ENCODE measurements around the gene MYOZ1. TPM values are rescaled to one million over a fixed set of nuclear protein-coding genes. Genes with fewer than 3 reads are reported as not detected.
A peak's percentile ranks its signal among the peaks of the same experiment; 100 is the strongest.

Gene MYOZ1
- total and polyA plus RNA-seq, 2 donors (not counting 3 experiments of a cell fraction or from before 2014, with no cell fraction given) = not detected

DNA sequence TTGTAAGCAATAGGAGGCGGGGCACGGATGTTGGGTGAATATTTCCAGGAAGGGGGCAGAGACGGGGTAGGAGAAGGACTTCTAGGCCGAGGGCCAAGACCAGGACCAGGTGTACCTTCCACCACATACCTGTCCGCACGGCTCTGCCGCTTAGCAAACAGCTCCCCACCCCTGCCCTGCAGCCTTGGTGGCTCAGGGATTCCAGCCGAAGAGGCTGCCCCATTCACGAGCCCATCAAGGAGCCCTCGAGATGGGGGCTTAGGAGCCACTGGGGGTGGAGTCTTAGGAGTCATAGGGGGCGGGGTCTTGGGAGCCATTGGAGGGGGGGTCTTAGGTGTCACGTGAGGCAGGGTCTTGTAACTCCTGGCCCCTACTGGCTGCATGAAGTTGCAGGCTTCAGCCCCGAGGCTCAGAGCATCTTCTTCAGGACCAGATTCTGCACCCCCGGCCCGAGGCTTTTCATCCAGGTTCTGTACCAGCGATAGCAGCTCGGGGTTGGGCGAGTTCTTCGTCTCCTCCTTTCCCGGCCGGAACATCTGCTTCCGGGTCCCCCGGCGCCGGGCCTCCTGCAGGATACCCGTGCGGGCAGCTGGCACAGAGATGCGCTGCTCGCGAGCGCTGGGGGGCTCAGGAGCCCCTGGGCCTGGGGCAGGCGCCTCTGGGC lies 6.1 kb upstream of the MYOZ1 start:
- no peaks in the 10 kb centered on the region for H3K79me2 ChIP-seq (ENCODE audit: control insufficient read depth, insufficient read depth, low read length)
- BruUV-seq (replicated peaks) = no TSS peak
- CTCF ChIA-PET = interaction anchor here (0.9 to 6.5 kb wide), 4 partner anchors 10 to 384 kb away, joined by 3 to 127 read pairs (median 5); no protein-coding TSS in a partner anchor

DNA sequence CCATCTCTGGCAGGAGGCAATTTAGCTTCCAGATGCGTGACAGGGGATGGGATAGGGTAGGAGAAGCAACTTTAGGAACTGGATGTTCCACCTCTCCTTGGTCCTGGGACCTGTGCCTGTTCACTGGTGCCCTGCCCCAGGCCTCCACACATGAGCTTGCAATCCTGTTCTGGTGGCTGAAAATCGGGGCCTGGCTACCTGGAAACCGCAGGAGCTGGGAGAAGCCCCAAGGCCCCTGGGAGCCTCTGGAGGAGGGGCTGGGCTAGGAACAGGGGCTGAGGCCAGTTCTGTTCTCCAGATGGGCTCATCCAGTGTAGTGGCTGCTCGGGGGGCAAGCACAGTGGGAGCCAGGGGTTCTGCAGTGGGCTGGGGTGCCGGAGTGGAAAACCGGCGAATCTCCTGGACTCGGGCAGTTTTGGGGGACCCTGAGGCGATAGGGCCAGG lies 5.3 kb upstream of the MYOZ1 start:
- peaks cover 0 to 10% of the 10 kb centered on the region in 2 experiments for H3K27me3 ChIP-seq (ENCODE audit: control insufficient read depth in 2 of 2, insufficient read depth in 2 of 2, low read length in 2 of 2)
- no peaks in the 10 kb centered on the region for H3K9me3 ChIP-seq (replicated peaks; ENCODE audit: control insufficient read depth, insufficient read depth, low read length)
- dilution Hi-C loops (cut with MboI; ENCODE audit: extremely low pct_ligation_motif_present, low sequenced_read_pairs) (no loop called here), intact Hi-C loops (cut with micrococcal nuclease) (no loop called here)
- H2AFZ ChIP-seq (ENCODE audit: low read depth, low read length) = no peak overlapping the region
- no peaks in the 10 kb centered on the region for H3K9me1 ChIP-seq (replicated peaks; ENCODE audit: control insufficient read depth, extremely low read depth, insufficient read depth, low read length)
- H3K4me2 ChIP-seq (ENCODE audit: insufficient read depth, low read length) = no peak overlapping the region
- no peak overlapping the region for H3K27ac ChIP-seq (ENCODE audit: insufficient read depth, low read depth, low read length)
- no TSS peak for BruUV-seq (replicated peaks)
- FAIRE-seq = no peak
- no peak overlapping the region for H3K4me3 ChIP-seq (replicated peaks in 1 of 3; ENCODE audit: insufficient read depth in 1 of 3, low read depth in 1 of 3, low read length in 3 of 3)
- ChIA-PET CTCF (interaction anchor here (1.3 to 6.5 kb wide), 2 partner anchors 11 to 117 kb away, joined by 3 to 127 read pairs; no protein-coding TSS in a partner anchor), POLR2A (interaction anchor here (0.6 kb wide), 1 partner anchor 10 kb away, joined by 6 read pairs; no protein-coding TSS in a partner anchor)
- peaks cover 2% of the 10 kb centered on the region for H3K4me1 ChIP-seq (ENCODE audit: control insufficient read depth, extremely low read depth, insufficient read depth, low read length)
- no peak for DNase-seq (ENCODE audit: low read depth, low spot score)
- no peaks in the 10 kb centered on the region for H3K36me3 ChIP-seq (ENCODE audit: control insufficient read depth in 2 of 2, extremely low read depth in 1 of 2, insufficient read depth in 2 of 2, low read length in 2 of 2)
- TF ChIP-seq EZH2 (IDR thresholded peaks at IDR 0.05; ENCODE audit: borderline replicate concordance, low read depth, low read length, severe bottlenecking) = no peak
- no peak for TF ChIP-seq POLR2AphosphoS5 (IDR thresholded peaks at IDR 0.05; ENCODE audit: insufficient read depth, low read depth, low read length)
- TF ChIP-seq GATA2 (IDR thresholded peaks at IDR 0.05; ENCODE audit: insufficient read depth, insufficient read length, low read depth, low read length) = no peak
- TF ChIP-seq POLR2A (IDR thresholded peaks at IDR 0.05; ENCODE audit: low read depth, low read length) = no peak
- no peak for TF ChIP-seq FOS (IDR thresholded peaks at IDR 0.05; ENCODE audit: borderline replicate concordance, insufficient read depth, low read length)
- TF ChIP-seq JUN (IDR thresholded peaks at IDR 0.05; ENCODE audit: borderline replicate concordance, insufficient read depth, insufficient read length, low read depth) = no peak
- no peak for TF ChIP-seq MYC (IDR thresholded peaks at IDR 0.05; ENCODE audit: low read depth, low read length)
- TF ChIP-seq CTCF (IDR thresholded peaks at IDR 0.05; ENCODE audit: extremely low read depth in 1 of 2, insufficient read depth in 1 of 2, low read depth in 1 of 2, low read length in 2 of 2) = no peak
- no peak for TF ChIP-seq MAX (IDR thresholded peaks at IDR 0.05; ENCODE audit: insufficient read depth, insufficient read length)
- no peak overlapping the region for H3K9ac ChIP-seq (replicated peaks; ENCODE audit: extremely low read depth, insufficient read depth, low read length)
- H3K79me2 ChIP-seq (ENCODE audit: control insufficient read depth, insufficient read depth, low read length) = no peaks in the 10 kb centered on the region
- H4K20me1 ChIP-seq (replicated peaks; ENCODE audit: control insufficient read depth, extremely low read depth, insufficient read depth, low read length) = no peaks in the 10 kb centered on the region

More for the DNA sequence above, 6.1 kb upstream of the MYOZ1 start:
- Histone ChIP-seq H3K36me3 (ENCODE audit: control insufficient read depth in 2 of 2, extremely low read depth in 1 of 2, insufficient read depth in 2 of 2, low read length in 2 of 2) (no peaks in the 10 kb centered on the region), H3K9me3 (replicated peaks; ENCODE audit: control insufficient read depth, insufficient read depth, low read length) (no peaks in the 10 kb centered on the region), H3K4me3 (replicated peaks in 1 of 3; ENCODE audit: insufficient read depth in 1 of 3, low read depth in 1 of 3, low read length in 3 of 3) (peak overlapping the region; percentile 25 to 45 (median 26)), H4K20me1 (replicated peaks; ENCODE audit: control insufficient read depth, extremely low read depth, insufficient read depth, low read length) (no peaks in the 10 kb centered on the region), H3K4me2 (ENCODE audit: insufficient read depth, low read length) (peak overlapping the region; percentile 32), H3K4me1 (ENCODE audit: control insufficient read depth, extremely low read depth, insufficient read depth, low read length) (peaks cover 2% of the 10 kb centered on the region), H2AFZ (ENCODE audit: low read depth, low read length) (peak overlapping the region; percentile 80), H3K27ac (ENCODE audit: insufficient read depth, low read depth, low read length) (no peak overlapping the region), H3K9ac (replicated peaks; ENCODE audit: extremely low read depth, insufficient read depth, low read length) (no peak overlapping the region), H3K9me1 (replicated peaks; ENCODE audit: control insufficient read depth, extremely low read depth, insufficient read depth, low read length) (no peaks in the 10 kb centered on the region), H3K27me3 (ENCODE audit: control insufficient read depth in 2 of 2, insufficient read depth in 2 of 2, low read length in 2 of 2) (peaks cover 0 to 10% of the 10 kb centered on the region in 2 experiments)
- DNase-seq (ENCODE audit: low read depth, low spot score) = peak; percentile 28
- POLR2A ChIA-PET = interaction anchor here (0.6 kb wide), 1 partner anchor 11 kb away, joined by 6 read pairs; no protein-coding TSS in a partner anchor
- TF ChIP-seq POLR2A (IDR thresholded peaks at IDR 0.05; ENCODE audit: low read depth, low read length) (peak; percentile 40), JUN (IDR thresholded peaks at IDR 0.05; ENCODE audit: borderline replicate concordance, insufficient read depth, insufficient read length, low read depth) (no peak), POLR2AphosphoS5 (IDR thresholded peaks at IDR 0.05; ENCODE audit: insufficient read depth, low read depth, low read length) (peak; percentile 46)
- peak; percentile 31 for FAIRE-seq
- intact Hi-C loops (cut with micrococcal nuclease) = no loop called here
- dilution Hi-C loops (cut with MboI; ENCODE audit: extremely low pct_ligation_motif_present, low sequenced_read_pairs) = no loop called here

Measured in endothelial cell of umbilical vein (primary cell).